GM19455 (cell line): ENCODE results near the gene PTPRN2.
"Not testable (repeated sequence)": the region's sequence is repeated elsewhere in the genome, so short reads cannot be mapped to it uniquely, and the experiment has no call there.

Experiments used
- ATAC-seq: cut with Tn5 transposase; IDR thresholded peaks from one replicate; pipeline ENCODE4 v1.9.1; 2021; ENCODE audit not compliant: unreplicated experiment

The PTPRN2 gene

GRCh38 chr7:158425676-158426075, 161.9 kb downstream of the PTPRN2 start:
- not testable (repeated sequence) for ATAC-seq

GRCh38 chr7:158424531-158424930, 163.1 kb downstream of the PTPRN2 start:
- ATAC-seq: no peak

- ATAC-seq: no peak
Measured at GRCh38 chr7:158424011-158424410, 163.6 kb downstream of the PTPRN2 start.

GRCh38 chr7:158422887-158423560, 164.6 kb downstream of the PTPRN2 start:
- no peak for ATAC-seq

- ATAC-seq: no peak
Measured at GRCh38 chr7:158422196-158422886, 165.3 kb downstream of the PTPRN2 start.

- ATAC-seq: no peak
Measured at GRCh38 chr7:158421361-158421760, 166.3 kb downstream of the PTPRN2 start.

- ATAC-seq: no peak
Measured at GRCh38 chr7:158420591-158421340, 166.9 kb downstream of the PTPRN2 start.

- no peak for ATAC-seq
Measured at GRCh38 chr7:158419238-158419785, 168.3 kb downstream of the PTPRN2 start.

- ATAC-seq: not testable (repeated sequence)
Measured at GRCh38 chr7:158418395-158418794, 169.2 kb downstream of the PTPRN2 start.

GRCh38 chr7:158416283-158416933, 171.2 kb downstream of the PTPRN2 start:
- ATAC-seq: no peak

- ATAC-seq: no peak
Measured at GRCh38 chr7:158415316-158415715, 172.3 kb downstream of the PTPRN2 start.

GRCh38 chr7:158414486-158414961, 173.1 kb downstream of the PTPRN2 start:
- ATAC-seq: no peak

- no peak for ATAC-seq
Measured at GRCh38 chr7:158414002-158414401, 173.6 kb downstream of the PTPRN2 start.

- ATAC-seq: no peak
Measured at GRCh38 chr7:158411232-158411950, 176.2 kb downstream of the PTPRN2 start.

- no peak for ATAC-seq
Measured at GRCh38 chr7:158410720-158411119, 176.9 kb downstream of the PTPRN2 start.

- no peak for ATAC-seq
Measured at GRCh38 chr7:158409816-158410330, 177.8 kb downstream of the PTPRN2 start.

GRCh38 chr7:158409120-158409519, 178.5 kb downstream of the PTPRN2 start:
- no peak for ATAC-seq

- no peak for ATAC-seq
Measured at GRCh38 chr7:158408318-158408920, 179.2 kb downstream of the PTPRN2 start.

GRCh38 chr7:158407581-158408317, 179.9 kb downstream of the PTPRN2 start:
- no peak for ATAC-seq
